C1 segment of cervical spinal cord (tissue), 14 donors: Measurements from ENCODE around the gene CAPN5.
A peak's percentile ranks its signal among the peaks of the same experiment; 100 is the strongest.

ENCODE experiments used
- DNase-seq, 14 donors: peaks; one replicate each; lab custom pipeline; 2025; lab: John Stamatoyannopoulos, UW

Gene CAPN5

DNA sequence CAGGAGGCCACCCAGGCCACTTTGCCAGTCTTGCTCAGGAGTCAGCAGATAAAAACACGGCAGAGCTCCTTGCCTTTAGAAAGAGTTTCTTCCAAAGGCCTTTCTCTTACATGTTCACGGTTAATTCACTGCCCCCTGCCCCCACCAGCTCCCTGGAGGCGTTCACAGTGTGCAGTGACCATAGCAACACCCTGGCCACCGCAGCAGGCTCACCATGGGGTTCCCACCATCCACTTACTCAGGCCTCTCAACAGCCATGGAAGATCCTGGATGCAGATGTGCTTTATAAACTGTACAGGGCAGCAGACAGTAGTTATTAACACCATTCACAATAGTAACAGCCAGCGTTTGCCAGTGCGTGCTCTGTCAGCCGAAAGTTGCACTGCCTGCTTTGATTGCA, 50.7 kb downstream of the CAPN5 start:
- no peak for DNase-seq

DNA sequence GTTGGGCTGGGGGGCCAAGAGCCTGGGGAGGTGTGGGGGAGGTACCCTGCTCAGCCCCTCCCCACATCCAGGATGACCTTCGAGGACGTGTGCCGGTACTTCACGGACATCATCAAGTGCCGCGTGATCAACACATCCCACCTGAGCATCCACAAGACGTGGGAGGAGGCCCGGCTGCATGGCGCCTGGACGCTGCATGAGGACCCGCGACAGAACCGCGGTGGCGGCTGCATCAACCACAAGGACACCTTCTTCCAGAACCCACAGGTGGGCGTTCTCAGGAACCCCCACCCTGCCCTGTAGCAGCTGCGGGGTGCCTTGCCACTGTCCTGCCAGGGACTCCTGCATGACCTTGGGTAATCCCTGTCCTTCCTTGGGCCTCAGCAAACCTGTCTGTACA, 51.3 kb downstream of the CAPN5 start:
- DNase-seq, result no peak

DNA sequence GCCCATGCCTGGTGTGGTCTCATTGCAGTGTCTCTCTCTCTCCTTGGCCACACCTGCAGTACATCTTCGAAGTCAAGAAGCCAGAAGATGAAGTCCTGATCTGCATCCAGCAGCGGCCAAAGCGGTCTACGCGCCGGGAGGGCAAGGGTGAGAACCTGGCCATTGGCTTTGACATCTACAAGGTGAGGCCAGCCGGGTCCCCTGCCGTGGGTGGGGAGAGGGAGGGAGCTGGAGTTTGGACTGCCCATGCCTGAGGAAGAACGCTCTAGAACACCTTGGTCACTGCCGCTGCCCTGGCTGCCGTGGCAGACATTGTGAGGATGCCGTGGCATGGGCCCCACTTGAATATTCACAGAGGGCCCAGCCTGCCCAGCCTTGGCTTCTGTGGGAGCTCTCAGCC, 52.2 kb downstream of the CAPN5 start:
- DNase-seq, result no peak

DNA sequence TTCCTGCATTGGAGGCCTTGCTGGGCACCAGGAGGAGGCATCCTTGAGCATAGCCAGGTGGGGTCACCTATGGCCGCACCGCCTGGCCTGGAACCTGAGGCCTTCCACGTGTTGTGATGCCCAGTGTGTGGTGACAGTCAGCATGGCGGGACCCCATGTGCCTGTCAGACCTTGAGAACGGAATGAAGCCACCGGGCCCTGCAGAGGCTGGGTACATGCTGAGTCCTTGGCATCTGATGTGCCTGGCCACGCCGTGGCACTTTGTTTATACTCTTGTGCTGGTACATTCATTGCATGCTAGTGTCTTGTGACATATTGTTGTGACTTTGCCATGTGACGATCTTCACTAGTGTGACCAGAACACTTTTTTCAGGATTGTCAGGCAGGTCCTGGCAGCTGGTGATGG, 52.8 kb downstream of the CAPN5 start:
- no peak for DNase-seq

DNA sequence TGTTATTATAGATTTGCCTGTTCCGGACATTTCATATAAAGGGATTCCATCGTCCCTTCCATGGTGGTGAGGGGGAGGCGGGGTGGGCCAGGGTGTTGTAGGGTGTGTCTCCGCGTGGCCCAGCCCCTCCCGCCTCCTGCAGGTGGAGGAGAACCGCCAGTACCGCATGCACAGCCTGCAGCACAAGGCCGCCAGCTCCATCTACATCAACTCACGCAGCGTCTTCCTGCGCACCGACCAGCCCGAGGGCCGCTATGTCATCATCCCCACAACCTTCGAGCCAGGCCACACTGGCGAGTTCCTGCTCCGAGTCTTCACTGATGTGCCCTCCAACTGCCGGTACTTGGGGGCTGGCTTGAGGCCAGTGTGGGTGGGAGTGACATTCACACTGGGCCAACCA, 53.8 kb downstream of the CAPN5 start:
- DNase-seq, result no peak

DNA sequence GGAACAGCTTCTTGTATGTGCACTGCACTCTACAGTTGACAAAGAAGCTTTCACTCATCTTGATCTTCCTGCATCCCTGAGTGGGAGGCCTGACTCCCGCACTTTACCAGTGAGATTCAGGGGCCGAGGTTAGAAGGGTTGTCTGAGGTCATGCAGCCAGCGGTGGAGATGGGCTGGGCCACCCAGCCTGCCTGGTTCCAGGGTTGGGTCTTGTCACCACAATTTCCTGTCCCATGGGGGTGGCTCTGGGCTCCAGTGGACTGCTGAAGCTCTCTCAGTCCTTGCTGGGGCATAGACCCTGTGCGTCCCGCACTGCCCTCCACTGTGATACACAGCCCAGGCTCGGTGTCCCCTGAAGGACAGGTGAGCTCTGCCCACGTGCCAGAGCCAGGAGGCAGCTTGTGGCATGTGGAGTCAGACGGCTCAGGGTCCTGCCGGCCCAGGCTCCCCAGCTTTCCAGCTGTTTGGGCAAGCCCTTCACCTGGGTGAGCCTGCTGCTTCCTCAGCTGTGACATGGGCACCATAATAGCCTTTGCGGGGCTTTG, 54.4 kb downstream of the CAPN5 start:
- no peak for DNase-seq

DNA sequence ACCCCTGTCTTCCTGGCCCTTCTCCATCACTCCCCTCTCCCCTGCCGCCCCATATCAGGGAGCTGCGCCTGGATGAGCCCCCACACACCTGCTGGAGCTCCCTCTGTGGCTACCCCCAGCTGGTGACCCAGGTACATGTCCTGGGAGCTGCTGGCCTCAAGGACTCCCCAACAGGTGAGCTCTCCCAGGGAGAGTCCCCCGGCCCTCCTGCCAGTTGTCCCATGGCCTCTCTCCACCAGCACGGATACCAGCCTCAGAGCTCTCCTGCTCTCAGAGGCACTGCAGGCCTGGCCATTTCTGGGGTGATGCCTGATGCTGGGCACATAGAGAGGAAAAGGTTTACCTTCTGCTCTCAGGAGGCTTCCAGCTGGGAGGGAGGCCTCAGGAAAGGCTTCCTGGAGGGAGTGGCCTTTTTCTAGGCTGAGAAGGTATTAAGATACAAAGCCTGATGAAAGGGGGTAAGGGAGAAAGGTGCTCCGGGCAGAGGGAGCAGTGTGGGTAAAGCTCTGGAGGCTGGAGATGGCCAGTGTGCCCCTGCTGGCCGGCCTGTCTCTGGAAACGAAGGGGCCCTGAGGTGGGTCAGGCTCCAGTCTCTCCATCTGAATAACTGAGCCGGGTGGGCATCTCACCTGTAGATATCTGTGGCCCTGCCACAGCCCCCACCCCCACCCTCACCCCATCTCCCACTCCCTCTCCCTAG, 55.3 kb downstream of the CAPN5 start:
- DNase-seq, result no peak

DNA sequence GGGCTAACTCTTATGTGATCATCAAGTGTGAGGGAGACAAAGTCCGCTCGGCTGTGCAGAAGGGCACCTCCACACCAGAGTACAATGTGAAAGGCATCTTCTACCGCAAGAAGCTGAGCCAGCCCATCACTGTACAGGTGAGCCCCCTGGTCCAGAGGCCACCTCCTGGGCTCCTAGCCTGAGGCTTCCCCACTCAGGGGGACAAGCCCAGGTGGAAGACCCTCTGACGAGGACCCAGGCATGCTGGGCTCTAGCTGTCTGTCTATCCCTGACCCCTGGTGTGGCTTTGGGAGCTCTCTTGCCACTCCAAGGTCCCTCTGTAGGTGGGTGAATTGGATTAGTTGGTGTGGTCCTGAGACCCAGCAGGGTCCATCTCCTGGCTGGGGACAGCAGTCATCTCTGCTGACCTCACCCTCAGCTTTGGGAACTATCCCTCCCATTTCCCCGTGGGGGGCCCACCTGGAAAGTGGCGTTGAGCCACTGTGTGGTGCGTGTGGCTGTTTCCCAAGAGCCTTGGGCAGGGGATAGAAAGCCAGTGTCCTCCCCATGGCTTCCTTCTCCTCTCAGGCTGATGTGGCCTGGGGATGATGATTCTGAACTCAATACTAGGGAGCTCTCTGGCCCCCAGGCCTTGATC, 55.9 kb downstream of the CAPN5 start:
- no peak for DNase-seq

DNA sequence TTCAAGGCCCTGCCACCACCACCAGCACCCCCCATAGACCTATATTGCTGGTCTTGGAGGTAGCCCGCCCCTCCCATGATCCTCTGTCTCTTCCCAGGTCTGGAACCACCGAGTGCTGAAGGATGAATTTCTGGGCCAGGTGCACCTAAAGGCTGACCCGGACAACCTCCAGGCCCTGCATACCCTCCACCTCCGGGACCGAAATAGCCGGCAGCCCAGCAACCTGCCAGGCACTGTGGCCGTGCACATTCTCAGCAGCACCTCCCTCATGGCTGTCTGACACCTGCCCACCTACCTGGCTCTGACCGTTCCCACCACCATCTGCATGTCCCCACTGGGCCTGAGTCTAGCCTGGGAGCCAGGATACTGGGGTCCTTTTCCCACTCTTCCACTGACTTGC, 56.8 kb downstream of the CAPN5 start:
- DNase-seq, result no peak

DNA sequence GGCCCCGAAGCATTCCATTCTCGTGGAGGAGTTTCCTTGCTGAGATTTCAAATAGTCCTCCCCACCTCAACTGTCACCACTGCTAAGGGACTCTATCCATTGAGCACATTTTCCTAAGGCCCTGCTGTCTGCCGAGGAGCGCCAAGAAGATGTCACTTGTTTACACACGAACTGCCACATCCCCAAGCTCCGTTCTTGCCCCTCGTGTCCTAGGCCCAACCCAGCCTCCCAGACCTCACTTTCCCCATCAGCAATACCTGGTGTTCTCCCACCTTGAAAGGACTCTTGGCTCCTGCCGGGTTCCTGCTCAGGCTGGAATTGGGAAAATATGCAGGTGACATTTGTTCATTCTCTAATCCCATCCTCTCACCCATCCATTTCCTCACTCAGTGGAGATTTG, 57.3 kb downstream of the CAPN5 start:
- no peak for DNase-seq

DNA sequence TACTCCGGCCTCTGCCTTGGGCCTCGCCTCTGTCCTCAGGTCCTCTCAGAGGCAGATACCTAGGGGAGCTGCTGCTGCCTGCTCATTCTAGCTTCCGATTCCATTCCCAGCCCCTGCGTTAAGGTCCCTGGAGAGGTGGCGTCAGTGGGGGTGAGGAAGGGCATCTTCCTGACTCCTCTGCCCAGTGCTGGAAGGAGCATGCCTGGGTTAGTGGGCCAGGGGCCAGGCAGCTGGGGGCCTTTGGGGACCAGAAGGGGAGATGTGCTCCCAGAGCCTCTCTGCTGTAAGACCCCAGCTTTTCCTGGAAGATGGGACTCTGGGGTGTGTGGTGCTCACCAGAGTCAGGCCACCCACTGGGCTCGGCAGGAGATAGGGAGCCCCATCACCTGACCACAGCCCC, 57.7 kb downstream of the CAPN5 start:
- DNase-seq, result no peak

DNA sequence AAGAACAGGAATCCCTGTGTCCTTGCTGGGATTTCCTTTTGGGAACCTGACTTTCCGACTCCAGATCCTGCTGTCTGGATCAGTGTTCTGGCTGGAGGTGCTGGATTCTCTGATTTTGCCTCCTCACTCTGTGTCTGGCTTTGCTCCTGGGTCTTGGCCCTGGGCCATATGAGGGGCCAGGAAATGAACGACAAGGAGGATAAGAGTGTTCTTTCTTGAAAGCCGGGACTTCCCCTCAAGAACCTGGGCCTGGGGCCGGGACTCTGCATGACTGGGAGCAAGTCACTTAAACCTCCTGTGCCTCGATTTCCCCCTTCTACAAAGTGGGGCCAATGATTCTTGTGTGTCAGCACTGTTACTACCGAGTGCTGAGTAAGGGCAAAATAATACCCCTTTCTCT, 58.4 kb downstream of the CAPN5 start:
- no peak for DNase-seq

DNA sequence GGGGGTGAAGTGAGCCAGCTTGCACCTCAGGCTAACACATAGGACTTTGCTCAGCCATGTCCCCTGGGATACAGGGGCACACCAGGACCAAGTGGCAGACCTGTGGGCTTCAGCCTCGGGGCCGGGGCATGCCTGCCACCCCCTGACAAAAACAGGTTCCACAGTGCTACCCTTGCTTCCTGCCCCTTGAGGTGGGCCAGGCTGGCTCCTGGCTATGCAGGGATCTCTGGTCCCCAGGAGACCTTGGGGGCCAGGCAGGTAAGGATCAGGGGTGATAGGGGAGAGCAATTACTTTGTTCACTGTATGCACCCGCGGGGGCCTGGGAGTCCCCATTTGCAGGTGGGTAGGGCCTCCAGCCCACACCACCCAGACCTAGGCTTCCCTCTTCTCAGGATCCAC, 58.9 kb downstream of the CAPN5 start:
- DNase-seq, result no peak

DNA sequence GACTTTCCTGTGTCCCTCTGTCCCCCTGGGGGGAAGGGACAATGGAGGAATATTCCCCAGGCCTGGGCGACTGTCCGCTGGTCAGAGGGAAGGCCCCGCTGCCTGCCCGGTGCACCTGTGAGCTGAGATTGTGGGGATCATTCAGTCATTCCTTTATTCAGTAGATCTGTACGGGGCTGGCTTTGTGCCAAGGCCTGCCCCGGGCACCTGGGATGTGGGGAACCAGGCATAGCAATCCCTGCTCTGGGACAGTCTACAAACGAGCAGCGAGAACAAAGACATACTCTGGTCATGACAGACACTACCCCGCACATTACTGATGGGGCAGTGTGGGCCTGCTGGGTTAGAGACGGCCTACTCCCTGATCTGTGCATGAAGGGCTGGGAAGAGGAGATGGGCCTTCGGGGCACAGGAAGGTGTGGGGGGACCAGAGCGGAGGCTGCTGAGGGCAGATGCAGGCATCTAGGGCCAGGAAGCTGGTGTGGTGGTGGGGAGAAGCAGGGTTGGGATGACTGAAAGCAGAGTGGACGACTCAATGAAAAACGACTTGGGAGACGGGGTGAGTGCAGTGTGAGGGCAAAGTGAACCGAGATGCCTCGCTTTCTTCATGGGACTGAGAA, 59.5 kb downstream of the CAPN5 start:
- no peak for DNase-seq

DNA sequence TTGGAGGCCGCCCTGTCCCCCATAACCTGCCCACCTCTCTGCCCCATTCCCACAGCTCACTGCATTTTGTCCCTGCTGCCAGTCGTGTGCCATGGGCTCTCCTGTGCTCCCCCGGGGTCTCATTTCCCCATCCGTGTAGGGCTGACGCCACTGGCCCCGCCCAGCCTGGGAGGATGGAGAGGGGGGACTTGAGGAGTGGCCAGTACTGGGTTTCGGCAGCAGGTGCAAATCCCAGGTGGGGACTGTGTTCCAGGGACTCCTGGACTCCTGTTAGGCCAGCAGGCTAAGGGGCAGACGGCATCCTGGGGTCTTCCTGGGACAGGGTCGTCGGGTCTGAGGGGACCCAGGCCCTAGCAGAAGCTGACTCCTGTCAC, 60.1 kb downstream of the CAPN5 start:
- DNase-seq, result no peak

DNA sequence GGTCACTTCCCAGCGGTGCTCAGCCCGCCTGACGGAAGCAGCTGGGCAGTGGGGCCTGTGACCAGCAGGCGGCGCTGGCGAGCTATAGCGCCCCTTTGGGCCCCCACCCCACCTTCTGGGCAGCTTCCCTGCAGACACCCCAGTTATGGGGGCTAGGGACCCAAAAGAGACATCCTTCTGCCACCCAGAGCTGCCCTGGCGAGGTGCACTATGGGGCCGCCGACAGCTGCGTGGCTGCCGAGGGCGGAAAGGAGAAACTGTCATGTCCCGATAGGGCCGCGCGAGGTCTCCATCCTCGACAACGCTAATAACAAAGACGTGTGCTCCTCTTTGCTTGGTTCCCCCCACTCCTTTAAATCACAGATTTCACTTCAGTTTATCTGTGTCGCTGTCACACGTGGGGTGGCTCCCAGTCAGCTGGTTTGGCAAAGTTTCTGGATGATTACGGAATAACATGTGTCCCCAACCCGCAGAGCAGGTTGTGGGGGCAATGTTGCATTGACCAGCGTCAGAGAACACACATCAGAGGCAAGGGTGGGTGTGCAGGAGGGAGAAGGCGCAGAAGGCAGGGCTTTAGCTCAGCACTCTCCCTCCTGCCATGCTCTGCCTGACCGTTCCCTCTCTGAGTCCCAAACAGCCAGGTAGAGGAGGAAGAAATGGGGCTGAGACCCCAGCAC, 60.6 kb downstream of the CAPN5 start:
- peak in 11 of 14 donors; percentile 22 to 78 (median 54) for DNase-seq

DNA sequence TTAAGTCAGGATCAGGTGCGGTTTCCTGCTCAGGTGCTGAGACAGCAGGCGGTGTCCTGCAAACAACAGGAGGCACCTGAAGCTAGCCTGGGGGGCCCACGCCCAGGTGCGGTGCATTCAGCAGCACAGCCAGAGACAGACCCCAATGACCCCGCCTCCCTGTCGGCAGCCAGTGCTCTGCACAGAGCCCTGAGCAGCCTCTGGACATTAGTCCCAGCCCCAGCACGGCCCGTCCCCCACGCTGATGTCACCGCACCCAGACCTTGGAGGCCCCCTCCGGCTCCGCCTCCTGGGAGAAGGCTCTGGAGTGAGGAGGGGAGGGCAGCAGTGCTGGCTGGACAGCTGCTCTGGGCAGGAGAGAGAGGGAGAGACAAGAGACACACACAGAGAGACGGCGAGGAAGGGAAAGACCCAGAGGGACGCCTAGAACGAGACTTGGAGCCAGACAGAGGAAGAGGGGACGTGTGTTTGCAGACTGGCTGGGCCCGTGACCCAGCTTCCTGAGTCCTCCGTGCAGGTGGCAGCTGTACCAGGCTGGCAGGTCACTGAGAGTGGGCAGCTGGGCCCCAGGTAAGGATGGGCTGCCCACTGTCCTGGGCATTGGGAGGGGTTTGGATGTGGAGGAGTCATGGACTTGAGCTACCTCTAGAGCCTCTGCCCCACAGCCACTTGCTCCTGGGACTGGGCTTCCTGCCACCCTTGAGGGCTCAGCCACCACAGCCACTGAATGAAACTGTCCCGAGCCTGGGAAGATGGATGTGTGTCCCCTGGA, 61.3 kb downstream of the CAPN5 start, which contains the start of gene MYO7A:
Gene MYO7A, plus strand, starts transcription at position 327 of the 772 bp plus-strand sequence. CDS start 2,389 bp downstream, outside the sequence.
- peak in 11 of 14 donors; percentile 22 to 68 (median 51) for DNase-seq

DNA sequence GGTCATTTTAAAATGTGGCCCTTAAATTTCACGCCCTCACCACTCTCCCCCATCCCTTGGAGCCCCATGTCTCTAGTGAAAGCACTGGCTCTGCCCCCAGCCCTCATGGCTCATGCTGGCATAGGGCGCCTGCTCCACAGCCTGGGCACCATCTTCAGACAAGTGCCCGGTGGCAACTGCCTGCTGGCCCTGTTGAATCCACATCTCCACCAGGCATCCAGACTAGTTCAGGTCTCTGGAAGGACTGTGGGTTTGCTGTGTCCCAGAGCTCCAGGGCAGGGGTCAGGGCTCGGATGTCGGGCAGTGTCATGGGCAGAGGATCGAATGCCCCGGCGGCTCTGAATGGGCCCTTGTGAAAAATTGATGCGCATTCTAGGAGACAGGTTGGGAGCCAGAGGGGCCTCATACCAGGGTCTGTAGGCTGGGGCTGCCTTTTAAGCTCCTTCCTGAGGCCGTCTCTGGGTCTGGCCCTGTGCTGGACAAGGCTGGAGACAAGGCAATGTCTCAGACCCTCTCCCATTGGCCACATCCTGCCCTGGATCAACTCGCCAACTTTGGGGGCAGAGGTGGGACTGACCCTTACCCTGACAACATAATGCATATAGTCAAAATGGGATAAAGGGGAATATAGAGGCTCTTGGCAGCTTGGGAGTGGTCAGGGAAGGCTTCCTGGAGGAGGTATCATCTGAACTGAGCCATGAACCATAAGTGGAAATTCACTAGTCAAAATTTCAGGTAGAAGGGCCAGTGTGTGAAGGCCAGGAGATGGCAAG, 62.5 kb downstream of the CAPN5 start:
- no peak for DNase-seq

DNA sequence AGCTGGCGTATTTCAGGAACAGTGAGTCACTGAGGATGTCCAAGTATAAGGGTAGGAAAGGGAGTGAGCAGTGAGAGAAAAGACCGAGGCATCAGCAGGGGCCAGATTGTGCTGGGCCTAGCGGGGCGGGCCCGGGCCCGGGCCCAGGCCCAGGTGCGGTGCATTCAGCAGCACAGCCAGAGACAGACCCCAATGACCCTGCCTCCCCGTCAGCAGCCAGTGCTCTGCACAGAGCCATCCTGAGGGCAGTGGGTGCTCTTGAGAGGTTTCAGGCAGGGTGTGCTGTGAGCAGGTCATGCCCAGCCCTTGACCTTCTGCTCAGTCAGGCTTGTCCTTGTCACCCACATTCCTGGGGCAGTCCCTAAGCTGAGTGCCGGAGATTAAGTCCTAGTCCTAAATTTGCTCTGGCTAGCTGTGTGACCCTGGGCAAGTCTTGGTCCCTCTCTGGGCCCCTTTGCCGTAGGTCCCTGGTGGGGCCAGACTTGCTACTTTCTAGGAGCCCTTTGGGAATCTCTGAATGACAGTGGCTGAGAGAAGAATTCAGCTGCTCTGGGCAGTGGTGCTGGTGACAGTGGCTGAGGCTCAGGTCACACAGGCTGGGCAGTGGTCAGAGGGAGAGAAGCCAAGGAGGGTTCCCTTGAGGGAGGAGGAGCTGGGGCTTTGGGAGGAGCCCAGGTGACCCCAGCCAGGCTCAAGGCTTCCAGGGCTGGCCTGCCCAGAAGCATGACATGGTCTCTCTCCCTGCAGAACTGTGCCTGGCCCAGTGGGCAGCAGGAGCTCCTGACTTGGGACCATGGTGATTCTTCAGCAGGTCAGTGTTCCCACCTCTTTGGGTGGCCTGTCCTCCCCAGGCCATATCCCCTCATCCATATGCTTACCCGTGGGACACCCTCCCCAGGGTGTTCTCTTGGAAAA, 63.3 kb downstream of the CAPN5 start:
- DNase-seq, result no peak
